Measurements from ENCODE around the gene PHLPP1. TPM values are rescaled to one million over a fixed set of nuclear protein-coding genes. Genes with fewer than 3 reads are reported as not detected.

The PHLPP1 gene
- total RNA-seq, 3 donors from 2014 or later: 4.0 to 6.7 (median 4.3) TPM

DNA sequence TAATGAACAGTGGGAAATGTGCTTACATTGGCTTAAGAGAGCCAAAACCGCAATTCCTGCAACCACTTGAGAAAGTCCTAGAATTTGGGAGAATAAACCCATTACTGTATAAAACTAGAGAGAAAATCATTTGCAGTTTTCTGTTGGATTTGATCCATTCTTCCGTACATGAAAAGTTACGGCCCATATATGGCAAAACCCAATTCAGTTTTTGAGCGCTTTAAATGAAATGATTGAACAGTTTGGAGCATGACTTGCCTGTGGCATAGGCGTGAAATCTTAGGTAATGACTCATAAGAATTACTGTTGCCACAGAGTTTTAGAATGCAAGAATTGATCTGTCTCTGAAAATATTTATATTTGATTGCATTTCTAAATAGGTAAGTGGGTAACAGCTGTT, 52.0 kb downstream of the PHLPP1 start:
- DNase-seq (no peak), ATAC-seq (peak; percentile 48 to 52)
- no peaks in the 10 kb centered on the region for H3K27me3 Mint-ChIP-seq (ENCODE audit: low read depth)
- no peaks in the 10 kb centered on the region for H3K36me3 Mint-ChIP-seq (ENCODE audit: insufficient read depth)
- H3K4me1 Mint-ChIP-seq (ENCODE audit: low read depth): peaks cover 17% of the 10 kb centered on the region
- H3K9me3 Mint-ChIP-seq: no peaks in the 10 kb centered on the region
- H3K4me3 Mint-ChIP-seq: no peak overlapping the region

DNA sequence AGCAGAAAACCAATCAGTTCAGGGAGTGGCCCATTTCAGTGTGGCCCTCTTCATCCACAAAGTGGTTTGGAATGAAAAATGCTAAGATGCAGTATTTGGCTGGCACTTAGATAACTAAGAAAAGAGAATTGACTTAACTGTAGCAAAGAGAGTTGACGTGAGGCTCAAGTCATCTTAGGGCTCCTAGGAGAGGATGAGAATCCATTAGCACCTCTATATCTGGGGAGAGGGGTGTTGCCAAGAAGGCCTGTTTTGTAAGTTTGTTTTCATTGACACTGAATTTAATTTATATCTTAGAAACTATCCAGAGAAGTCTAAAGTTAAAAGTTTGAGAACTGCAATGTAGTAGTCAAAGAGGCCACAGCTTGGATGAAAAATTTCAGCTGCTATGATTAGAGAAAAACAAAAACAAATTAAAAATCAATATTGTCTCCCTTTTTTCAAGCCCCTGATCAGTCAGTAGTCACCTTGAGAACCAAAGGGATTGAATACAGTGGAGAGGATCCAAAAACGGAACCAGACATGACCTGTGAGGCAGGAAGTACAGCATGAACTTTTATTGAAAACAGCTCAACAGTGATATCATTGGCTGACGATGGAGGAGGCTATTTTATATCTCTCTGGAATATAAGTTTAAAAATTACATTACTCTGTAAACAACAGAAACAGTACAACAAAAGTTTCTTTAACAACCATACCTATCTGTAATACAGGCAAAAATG, 52.7 kb downstream of the PHLPP1 start:
- H3K36me3 Mint-ChIP-seq (ENCODE audit: insufficient read depth): no peaks in the 10 kb centered on the region
- DNase-seq: no peak
- peaks cover 17% of the 10 kb centered on the region for H3K4me1 Mint-ChIP-seq (ENCODE audit: low read depth)
- no peak overlapping the region for H3K4me3 Mint-ChIP-seq
- no peak for ATAC-seq
- H3K27me3 Mint-ChIP-seq (ENCODE audit: low read depth): no peaks in the 10 kb centered on the region
- no peaks in the 10 kb centered on the region for H3K9me3 Mint-ChIP-seq

DNA sequence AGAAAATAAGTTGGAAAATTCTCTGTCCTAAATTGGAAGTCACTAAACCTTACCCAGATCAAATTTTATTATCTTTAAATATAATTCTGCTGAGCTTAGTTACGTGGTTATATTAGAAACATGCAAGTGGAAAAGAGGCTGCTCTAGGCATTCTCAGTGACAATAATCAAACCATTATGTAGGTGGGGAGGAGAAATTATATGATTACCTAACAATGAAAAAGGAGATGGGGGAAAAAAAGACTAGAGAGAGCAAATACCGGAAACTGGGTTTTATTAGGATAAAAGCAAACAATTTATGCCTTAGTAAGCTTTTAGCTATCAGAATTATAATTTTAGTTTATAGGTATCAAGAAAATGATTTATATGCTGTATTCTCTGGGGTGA, 53.2 kb downstream of the PHLPP1 start:
- no peak for ATAC-seq
- H3K27me3 Mint-ChIP-seq (ENCODE audit: low read depth): no peaks in the 10 kb centered on the region
- no peaks in the 10 kb centered on the region for H3K36me3 Mint-ChIP-seq (ENCODE audit: insufficient read depth)

DNA sequence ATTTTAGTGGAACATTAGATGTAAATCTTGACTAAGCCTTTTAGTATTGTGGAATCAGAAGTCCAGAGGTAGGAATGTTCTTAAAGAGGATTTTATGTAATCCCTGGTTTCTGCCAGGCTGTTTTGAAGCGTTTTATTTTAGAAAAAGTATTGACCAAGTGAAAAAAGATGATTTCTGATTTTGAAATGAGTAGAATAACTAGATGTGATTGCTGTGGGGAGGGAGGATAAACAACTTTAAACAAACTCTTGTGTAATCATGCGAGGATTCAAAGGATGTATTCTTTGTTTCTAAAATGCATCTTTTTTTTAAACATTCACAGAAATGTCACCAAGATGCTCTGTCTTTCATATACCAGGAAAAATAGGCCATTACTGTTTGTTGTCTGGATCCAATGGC, 53.9 kb downstream of the PHLPP1 start:
- Mint-ChIP-seq H3K4me3 (no peak overlapping the region), H3K27me3 (ENCODE audit: low read depth) (no peaks in the 10 kb centered on the region), H3K9me3 (no peaks in the 10 kb centered on the region), H3K4me1 (ENCODE audit: low read depth) (peaks cover 17% of the 10 kb centered on the region), H3K36me3 (ENCODE audit: insufficient read depth) (no peaks in the 10 kb centered on the region)
- no peak for DNase-seq
- ATAC-seq: no peak

More for the DNA sequence above, 53.2 kb downstream of the PHLPP1 start:
- Mint-ChIP-seq H3K4me1 (ENCODE audit: low read depth) (peaks cover 17% of the 10 kb centered on the region), H3K4me3 (no peak overlapping the region), H3K9me3 (no peaks in the 10 kb centered on the region)
- no peak for DNase-seq

DNA sequence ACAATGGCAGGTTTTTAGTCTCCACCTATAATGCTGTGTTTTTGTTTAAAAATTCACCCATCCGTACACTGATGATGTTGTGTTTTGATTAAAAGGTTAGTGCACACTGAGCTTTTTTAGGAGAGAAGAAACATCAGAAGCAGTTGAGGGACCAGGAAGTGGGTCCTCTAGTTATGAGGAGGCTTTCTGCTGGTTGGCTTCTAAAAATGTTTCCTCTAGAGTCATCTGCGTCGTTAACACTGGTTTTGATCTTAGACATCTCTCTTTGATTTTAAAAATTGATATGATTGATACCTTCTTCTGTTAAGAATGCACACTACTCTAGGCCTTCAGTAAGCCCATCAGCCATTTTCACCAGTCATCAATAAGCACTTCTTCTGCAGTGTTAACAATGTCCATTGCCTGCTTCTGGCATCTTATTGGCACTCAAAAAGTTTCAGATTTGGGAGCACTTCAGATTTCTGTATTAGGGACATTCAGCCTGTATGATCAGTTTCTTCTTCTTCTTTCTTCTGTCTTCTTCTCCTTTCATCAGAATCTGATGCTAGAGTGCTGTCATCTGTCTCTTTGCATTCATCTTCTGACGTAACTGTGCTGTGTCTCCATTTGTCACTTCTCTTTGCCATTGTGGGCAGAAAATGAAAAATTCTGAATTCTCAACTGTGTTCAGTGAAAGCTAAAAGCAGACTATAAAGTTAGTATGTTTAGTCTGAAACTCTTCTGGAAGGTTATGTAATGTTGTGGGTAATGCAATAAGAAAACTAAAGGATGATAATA, 56.3 kb downstream of the PHLPP1 start:
- Mint-ChIP-seq H3K9me3 (no peaks in the 10 kb centered on the region), H3K36me3 (ENCODE audit: insufficient read depth) (no peaks in the 10 kb centered on the region), H3K4me3 (no peak overlapping the region), H3K27me3 (ENCODE audit: low read depth) (no peaks in the 10 kb centered on the region), H3K4me1 (ENCODE audit: low read depth) (peaks cover 17% of the 10 kb centered on the region)
- DNase-seq (no peak), ATAC-seq (peak; percentile 71 to 73)

DNA sequence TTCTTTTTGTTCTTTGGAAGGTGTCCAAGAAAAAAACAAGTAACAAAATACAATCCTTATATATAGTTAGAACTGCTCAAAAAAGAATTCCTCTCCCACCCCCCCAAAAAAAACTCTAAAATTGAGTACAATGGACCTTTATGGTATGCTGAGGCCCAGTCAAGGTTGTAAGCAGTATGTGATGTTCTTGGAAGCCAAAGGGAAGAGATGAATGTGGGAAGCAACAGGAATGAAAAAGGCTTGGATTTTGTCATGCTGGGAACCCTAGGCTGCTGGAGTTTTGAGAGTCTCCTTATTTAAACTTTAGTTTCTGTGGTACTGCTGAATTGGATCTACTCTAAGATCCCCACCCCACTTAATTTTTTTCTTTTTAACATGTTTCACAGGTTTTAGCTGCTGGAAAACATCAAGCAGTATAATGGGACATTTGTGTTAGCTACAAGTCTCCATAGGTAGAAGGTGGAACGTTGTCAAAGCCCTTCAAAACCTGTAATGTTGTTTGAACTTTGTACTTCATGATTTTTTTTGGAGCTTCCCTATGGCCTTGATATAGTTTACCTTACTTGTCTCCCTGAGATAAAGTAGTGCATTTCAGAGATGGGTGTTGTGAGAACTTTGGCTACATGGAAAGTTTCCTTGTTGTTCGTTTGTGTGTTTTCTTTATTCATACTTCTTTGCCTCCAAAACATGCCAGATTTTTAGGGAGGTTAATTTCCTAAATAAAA, 57.7 kb downstream of the PHLPP1 start:
- no peak for ATAC-seq
- DNase-seq: no peak
- peaks cover 11% of the 10 kb centered on the region for H3K4me1 Mint-ChIP-seq (ENCODE audit: low read depth)
- H3K36me3 Mint-ChIP-seq (ENCODE audit: insufficient read depth): no peaks in the 10 kb centered on the region
- H3K27me3 Mint-ChIP-seq (ENCODE audit: low read depth): no peaks in the 10 kb centered on the region
- H3K9me3 Mint-ChIP-seq: no peaks in the 10 kb centered on the region
- no peak overlapping the region for H3K4me3 Mint-ChIP-seq

DNA sequence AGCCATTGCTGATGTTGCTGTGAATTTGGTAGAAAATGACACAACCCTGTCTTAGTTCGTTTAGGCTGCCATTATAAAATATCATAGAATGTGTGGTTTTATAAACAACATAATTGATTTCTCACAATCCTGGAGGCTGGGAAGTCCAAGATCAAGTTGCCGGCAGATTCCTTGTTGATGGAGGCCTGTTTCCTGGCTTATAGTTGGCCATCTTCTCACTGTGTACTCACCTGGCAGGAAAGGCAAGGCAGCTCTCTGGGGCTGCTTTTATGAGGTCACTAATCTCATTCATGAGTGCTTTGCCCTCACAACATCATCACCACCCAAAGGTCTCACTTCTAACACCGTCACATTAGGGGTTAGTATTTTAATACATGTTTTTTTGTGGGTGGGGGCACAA, 58.4 kb downstream of the PHLPP1 start:
- ATAC-seq (no peak), DNase-seq (no peak)
- H3K9me3 Mint-ChIP-seq: no peaks in the 10 kb centered on the region
- H3K27me3 Mint-ChIP-seq (ENCODE audit: low read depth): no peaks in the 10 kb centered on the region
- H3K36me3 Mint-ChIP-seq (ENCODE audit: insufficient read depth): no peaks in the 10 kb centered on the region
- H3K4me3 Mint-ChIP-seq: no peak overlapping the region
- peaks cover 10% of the 10 kb centered on the region for H3K4me1 Mint-ChIP-seq (ENCODE audit: low read depth)

DNA sequence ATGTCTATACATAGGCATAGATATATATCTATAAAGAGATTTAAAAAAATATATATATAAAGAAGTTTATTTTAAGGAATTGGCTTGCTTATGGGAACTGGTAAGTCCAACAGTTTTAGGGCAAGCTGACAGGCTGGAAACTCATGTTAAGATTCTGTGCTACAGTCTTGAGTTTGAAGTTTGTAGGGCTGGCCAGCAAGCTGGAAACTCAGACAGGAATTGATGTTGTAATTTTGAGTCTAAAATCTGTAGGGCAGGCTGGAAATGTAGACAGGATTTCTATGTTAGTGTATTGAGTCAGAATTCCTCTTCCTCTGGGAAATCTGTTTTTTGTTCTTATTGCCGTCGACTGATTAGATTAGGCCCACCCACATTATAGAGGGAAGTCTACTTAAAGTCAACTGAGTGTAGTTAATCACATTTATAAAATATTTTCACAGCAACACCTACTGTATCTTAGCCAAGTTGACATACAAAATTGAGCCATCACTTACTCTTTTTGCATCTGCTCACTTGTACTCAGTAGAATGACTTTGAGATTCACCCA, 60.8 kb downstream of the PHLPP1 start:
- Mint-ChIP-seq H3K27me3 (ENCODE audit: low read depth) (no peaks in the 10 kb centered on the region), H3K4me3 (no peak overlapping the region), H3K4me1 (ENCODE audit: low read depth) (peaks cover 15% of the 10 kb centered on the region), H3K9me3 (no peaks in the 10 kb centered on the region), H3K36me3 (ENCODE audit: insufficient read depth) (no peaks in the 10 kb centered on the region)
- ATAC-seq (no peak), DNase-seq (no peak)

DNA sequence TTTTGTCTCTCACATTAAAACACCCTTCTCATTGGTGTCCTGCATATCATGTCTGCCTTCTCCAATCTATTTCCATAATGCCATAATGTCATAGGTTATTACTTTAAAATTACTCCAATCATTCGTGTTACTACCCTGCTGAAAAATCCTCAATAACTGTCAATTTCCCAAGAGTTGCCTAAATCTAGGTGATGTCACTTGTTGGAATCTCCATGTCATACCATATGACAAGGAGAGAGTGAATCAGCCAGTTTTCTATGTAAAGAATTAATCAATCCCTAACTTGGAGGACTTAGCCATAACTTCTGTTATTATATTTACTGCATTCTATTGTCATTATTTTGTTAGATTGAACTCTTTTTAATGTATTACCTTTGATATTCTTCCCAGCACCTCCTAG, 62.5 kb downstream of the PHLPP1 start:
- no peak for ATAC-seq
- H3K4me1 Mint-ChIP-seq (ENCODE audit: low read depth): peaks cover 8% of the 10 kb centered on the region
- H3K9me3 Mint-ChIP-seq: no peaks in the 10 kb centered on the region
- no peaks in the 10 kb centered on the region for H3K36me3 Mint-ChIP-seq (ENCODE audit: insufficient read depth)
- no peaks in the 10 kb centered on the region for H3K27me3 Mint-ChIP-seq (ENCODE audit: low read depth)
- H3K4me3 Mint-ChIP-seq: no peak overlapping the region
- DNase-seq: no peak

DNA sequence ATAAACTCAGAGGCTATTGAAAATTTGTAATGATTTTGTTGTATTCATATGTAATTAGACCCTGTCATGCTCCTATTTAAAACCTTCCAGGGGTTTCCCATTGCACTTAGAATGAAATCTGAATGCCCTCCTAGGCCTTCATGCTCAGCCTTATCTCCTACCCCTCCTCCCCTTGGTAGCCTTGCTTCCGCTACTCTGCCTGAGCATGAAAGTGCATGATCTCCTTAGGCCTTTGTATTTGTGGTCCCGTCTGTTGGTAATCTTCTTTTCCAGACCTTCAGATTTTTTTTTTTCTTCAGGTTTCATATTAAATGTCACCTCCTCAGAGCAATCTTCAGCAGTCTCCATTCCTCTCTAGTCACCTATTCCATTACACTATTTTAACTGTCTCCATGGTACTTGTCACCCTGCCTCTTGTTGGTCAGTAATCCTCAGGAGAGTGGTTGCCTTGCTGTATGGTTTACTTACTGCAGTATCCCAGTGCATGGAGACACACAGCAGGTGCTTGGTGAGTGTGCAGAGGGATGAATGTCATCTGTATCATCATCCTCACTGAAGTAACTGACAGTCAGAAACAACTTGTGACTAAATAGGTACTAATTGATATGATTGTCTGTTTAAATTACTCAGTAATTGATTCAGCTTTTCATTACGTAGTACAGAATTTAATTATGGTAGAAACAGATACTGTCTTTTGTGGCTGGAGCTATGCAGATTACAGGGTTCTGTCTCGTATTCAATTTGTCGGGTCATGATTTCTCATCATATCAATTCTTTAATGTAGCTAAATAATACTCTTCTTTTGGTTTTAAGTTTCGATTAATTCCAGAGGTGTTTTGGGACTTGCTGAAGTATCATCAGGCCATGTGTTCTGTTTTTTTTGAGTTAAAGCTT, 63.9 kb downstream of the PHLPP1 start:
- Mint-ChIP-seq H3K4me1 (ENCODE audit: low read depth) (peaks cover 17% of the 10 kb centered on the region), H3K4me3 (no peak overlapping the region), H3K9me3 (no peaks in the 10 kb centered on the region), H3K27me3 (ENCODE audit: low read depth) (no peaks in the 10 kb centered on the region), H3K36me3 (ENCODE audit: insufficient read depth) (no peaks in the 10 kb centered on the region)
- ATAC-seq (peak; percentile 71 to 79), DNase-seq (no peak)

DNA sequence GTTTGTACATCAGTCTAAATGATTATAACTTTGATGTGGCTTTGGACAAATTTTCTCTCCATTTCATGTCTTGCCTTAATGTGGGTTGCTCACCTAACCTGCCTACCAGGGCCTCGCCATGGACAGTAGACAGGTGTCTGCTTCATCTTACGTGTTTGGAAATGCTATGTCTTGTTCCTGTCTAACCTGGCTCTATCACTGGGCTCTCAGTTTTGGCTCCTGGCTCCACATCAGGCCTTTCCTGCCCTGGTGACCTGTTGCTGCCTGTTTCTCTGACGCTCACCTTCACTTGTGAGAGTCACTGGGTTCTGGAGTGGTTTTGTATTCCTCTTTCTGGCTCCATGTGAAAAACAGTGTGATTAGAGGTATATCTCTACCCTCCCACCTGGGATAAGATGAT, 65.9 kb downstream of the PHLPP1 start:
- Mint-ChIP-seq H3K4me1 (ENCODE audit: low read depth) (peaks cover 31% of the 10 kb centered on the region), H3K4me3 (no peak overlapping the region), H3K9me3 (no peaks in the 10 kb centered on the region), H3K27me3 (ENCODE audit: low read depth) (no peaks in the 10 kb centered on the region), H3K36me3 (ENCODE audit: insufficient read depth) (no peaks in the 10 kb centered on the region)
- no peak for ATAC-seq
- DNase-seq: no peak

DNA sequence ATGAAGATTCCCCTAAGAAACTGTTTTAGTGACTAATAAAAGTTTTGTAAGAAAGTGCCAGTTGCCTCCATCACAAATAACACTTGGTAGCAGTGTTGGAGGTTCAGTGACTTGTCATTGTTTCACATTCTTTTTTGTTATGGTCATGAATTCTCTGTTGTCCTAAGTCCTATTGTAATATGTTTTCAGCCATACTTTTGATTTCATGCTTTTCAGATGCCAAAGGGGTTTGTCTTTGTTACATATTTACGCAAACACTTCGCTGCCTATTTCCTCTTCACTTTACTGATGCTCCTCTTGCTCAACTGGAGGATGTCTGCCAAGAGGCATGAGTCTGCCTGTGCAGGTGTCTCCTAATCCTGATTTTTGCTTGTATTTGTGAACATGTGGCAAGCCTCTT, 66.6 kb downstream of the PHLPP1 start:
- ATAC-seq (no peak), DNase-seq (no peak)
- Mint-ChIP-seq H3K4me1 (ENCODE audit: low read depth) (peaks cover 31% of the 10 kb centered on the region), H3K4me3 (no peak overlapping the region), H3K36me3 (ENCODE audit: insufficient read depth) (no peaks in the 10 kb centered on the region), H3K27me3 (ENCODE audit: low read depth) (no peaks in the 10 kb centered on the region), H3K9me3 (no peaks in the 10 kb centered on the region)

DNA sequence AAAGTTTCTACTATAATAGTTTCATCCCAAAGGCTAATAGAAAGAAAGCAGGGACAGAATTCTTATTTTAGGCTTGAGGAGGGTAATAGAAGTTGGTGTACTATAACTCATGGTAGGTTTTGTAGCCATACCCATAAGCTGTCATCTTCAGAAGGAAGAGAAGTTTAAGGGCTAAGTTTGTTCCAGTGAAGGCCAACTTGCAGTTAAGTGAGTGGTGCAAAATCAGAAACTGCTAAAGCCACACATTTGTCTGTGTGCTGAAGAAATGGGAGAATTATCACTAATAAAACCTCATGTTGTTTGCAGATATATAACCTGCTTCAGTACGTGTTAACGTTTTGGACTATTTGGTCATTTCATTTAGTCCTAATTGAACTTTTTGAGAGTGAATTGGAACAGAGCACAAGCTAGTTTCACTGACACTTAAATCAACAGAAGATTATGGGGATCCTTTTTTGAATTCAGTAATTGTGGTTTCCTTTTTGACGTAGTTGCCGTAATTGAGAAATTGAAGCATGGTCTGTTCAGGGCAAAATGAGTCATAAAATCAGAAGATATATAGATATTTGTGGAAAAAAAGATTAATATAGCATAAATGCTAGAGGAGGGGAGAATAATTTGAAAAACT, 69.1 kb downstream of the PHLPP1 start:
- Mint-ChIP-seq H3K4me1 (ENCODE audit: low read depth) (peaks cover 39% of the 10 kb centered on the region), H3K4me3 (peak overlapping the region; percentile 35), H3K27me3 (ENCODE audit: low read depth) (no peaks in the 10 kb centered on the region), H3K9me3 (no peaks in the 10 kb centered on the region), H3K36me3 (ENCODE audit: insufficient read depth) (no peaks in the 10 kb centered on the region)
- peak; percentile 79 to 80 for ATAC-seq
- no peak for DNase-seq

All from activated T-cell treated with anti-CD3 and anti-CD28 coated beads, Interleukin-2, amount 50 U/mL, for 4 hours (primary cell).